Activated T-helper 2 cell treated with anti-CD3 and anti-CD28 coated beads, Interferon-gamma antibody, Interleukin-2, Interleukin-4, amounts not matched to agents 10 μg/mL and 5 μg/mL and 100 μg/mL, durations not matched to agents 14 hours and 24 hours and 36 hours (primary cell): Measurements from ENCODE around the gene IFRD1. TPM values are rescaled to one million over a fixed set of nuclear protein-coding genes. Genes with fewer than 3 reads are reported as not detected.

ENCODE experiments used
- DNase-seq: peaks from one replicate; pipeline ENCODE4 v3.0.0; 2021; ENCODE audit warnings: low spot score
- H3K27ac Mint-ChIP-seq: one replicate; pipeline ENCODE4 v1.8.0; 2021; ENCODE audit warnings: mixed read lengths
- H3K27me3 Mint-ChIP-seq: one replicate; pipeline ENCODE4 v1.8.0; 2021; ENCODE audit warnings: low read depth, mixed read lengths
- H3K36me3 Mint-ChIP-seq: one replicate; pipeline ENCODE4 v1.8.0; 2021; ENCODE audit warnings: low read depth, mixed read lengths
- H3K4me1 Mint-ChIP-seq: one replicate; pipeline ENCODE4 v1.8.0; 2021; ENCODE audit warnings: low read depth, mixed read lengths
- H3K4me3 Mint-ChIP-seq: one replicate; pipeline ENCODE4 v1.8.0; 2021; ENCODE audit warnings: low read depth, mild to moderate bottlenecking, moderate library complexity, mixed read lengths
- H3K9me3 Mint-ChIP-seq: one replicate; pipeline ENCODE4 v1.8.0; 2021; ENCODE audit warnings: mixed read lengths
- intact Hi-C: fragments of 100-400 bp; cut with micrococcal nuclease; formaldehyde crosslinking; loops from one replicate; pipeline ENCODE4 v1.15.1; 2023
- total RNA-seq: library from RNA; stranded (reverse); gene quantifications from 2 replicates; pipeline ENCODE4 v1.2.3, GENCODE V29; 2022

The IFRD1 gene
- total RNA-seq, 1 donor from 2014 or later: 49.5 TPM

DNA sequence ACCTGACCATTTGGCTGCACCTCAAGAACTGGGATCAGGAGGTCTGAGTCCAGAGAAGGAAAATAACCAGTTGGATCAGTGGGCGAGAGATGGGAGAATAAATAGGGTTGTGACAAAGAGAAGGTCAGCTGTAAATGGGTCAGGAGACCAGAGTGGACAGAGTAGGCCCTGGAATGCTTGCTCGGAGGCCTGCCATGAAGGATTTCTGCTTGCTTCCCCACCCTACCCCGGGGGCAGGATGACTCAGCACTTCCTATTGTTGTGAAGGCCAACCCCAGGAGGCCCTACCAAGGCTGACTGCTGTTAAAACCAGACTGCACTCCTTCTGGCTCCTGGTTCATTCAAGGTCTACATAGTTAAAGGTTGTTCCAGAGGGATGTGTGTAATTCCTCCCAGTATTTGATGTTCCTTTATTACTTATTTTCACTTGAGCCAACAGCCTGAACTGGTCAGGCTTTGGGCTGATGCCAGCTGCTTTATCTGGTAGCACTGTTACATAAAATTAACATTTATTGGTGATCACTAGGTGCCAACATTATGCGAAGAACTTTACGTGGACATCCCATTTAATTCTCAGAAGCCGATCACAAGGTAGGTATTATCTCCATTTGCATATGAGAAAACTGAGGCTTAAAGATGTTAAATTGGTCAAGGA lies 27.3 kb upstream of the IFRD1 start:
- H3K4me3 Mint-ChIP-seq: no peak overlapping the region
- DNase-seq: no peak
- H3K4me1 Mint-ChIP-seq: peaks cover 19% of the 10 kb centered on the region
- H3K9me3 Mint-ChIP-seq: no peaks in the 10 kb centered on the region
- intact Hi-C loops: no loop called here
- H3K27ac Mint-ChIP-seq: no peak overlapping the region
- no peaks in the 10 kb centered on the region for H3K36me3 Mint-ChIP-seq
- H3K27me3 Mint-ChIP-seq: no peaks in the 10 kb centered on the region

DNA sequence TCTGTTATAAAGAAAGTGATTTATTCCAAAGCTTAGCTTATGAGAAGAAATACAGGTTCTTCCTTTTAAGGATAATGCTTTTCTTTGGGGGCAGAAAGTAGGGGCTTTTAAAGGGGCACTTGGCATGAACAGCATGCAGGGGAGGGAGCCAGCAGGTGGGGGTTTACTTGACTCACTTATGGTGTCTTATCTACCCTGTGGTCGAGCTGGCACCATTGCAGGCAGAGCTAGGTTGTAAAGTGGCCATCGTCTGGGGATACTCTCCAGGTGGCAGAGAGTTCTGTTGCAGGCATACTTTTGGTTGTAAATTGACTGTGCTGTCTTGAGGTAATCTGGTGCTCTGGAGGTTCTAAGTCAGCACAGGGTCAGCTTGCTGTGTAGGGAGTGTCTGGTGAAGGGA lies 26.3 kb upstream of the IFRD1 start:
- Mint-ChIP-seq H3K27ac (no peak overlapping the region), H3K4me1 (peaks cover 19% of the 10 kb centered on the region), H3K9me3 (no peaks in the 10 kb centered on the region), H3K36me3 (no peaks in the 10 kb centered on the region), H3K27me3 (no peaks in the 10 kb centered on the region), H3K4me3 (no peak overlapping the region)
- no peak for DNase-seq
- intact Hi-C loops: no loop called here

DNA sequence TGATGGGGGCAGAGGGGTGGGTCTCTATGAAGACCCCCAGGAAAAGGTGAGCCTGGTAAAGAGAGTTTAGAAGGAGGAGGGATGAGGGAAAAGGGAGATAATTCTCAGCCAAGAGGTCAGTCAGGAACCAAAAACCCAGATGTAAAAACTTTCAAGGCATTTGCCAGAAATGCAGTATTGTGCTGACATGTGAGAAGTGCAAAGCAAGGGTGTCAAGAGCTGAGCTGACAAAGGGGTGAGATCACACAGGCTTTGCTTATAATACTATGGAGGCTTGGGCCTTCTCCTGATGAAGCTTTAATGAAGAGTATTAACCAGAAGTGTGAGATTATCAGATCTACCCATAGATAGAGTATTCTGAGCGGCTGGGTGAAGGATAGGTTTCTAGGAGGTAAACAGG lies 22.3 kb upstream of the IFRD1 start:
- no peaks in the 10 kb centered on the region for H3K27me3 Mint-ChIP-seq
- no peak overlapping the region for H3K27ac Mint-ChIP-seq
- no peaks in the 10 kb centered on the region for H3K9me3 Mint-ChIP-seq
- no peak overlapping the region for H3K4me3 Mint-ChIP-seq
- DNase-seq: no peak
- intact Hi-C loops: no loop called here
- H3K4me1 Mint-ChIP-seq: peaks cover 7% of the 10 kb centered on the region
- H3K36me3 Mint-ChIP-seq: no peaks in the 10 kb centered on the region

DNA sequence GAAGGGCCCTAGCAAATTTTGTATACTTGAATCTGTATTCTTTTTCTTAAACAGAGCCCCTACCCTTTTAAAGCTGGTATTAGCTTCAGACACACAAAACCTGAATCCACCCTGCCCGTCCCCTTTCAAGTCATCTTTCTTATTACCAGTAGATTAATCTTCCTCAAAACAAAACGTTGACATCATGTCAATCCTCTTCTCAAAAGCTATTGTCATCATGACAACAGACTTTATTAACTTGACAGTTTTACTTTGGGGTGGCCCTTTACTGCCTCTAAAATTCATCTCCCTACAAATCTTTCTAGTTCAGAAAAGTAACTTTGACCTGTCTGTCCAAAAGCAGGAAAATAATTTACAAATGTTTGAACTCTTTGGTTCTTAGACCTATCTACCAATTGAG lies 21.5 kb upstream of the IFRD1 start:
- no peaks in the 10 kb centered on the region for H3K4me1 Mint-ChIP-seq
- no peaks in the 10 kb centered on the region for H3K27me3 Mint-ChIP-seq
- DNase-seq: no peak
- intact Hi-C loops: no loop called here
- no peak overlapping the region for H3K27ac Mint-ChIP-seq
- H3K9me3 Mint-ChIP-seq: no peaks in the 10 kb centered on the region
- no peaks in the 10 kb centered on the region for H3K36me3 Mint-ChIP-seq
- H3K4me3 Mint-ChIP-seq: no peak overlapping the region

DNA sequence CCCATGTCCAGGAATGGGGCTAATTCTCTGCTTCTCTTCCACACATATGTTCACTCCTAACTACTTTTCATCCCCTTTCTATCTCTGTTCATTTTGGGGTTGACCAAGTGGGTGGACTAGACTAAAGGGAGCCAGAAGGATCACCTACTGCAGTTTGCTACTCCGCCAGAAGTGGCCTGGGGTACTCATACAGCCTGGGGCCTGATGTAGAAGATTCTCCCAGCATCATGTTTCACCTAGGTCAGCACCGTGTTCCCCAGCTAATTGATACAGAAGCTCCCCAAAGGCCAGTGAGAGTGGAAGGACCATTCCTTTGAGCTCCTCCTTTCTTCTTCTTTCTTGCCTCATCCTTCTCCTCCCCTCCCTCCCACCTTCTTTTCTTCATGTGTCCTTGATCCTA lies 19.6 kb upstream of the IFRD1 start:
- Mint-ChIP-seq H3K27me3 (no peaks in the 10 kb centered on the region), H3K9me3 (no peaks in the 10 kb centered on the region), H3K4me1 (no peaks in the 10 kb centered on the region), H3K4me3 (no peak overlapping the region), H3K27ac (no peak overlapping the region), H3K36me3 (no peaks in the 10 kb centered on the region)
- no peak for DNase-seq
- intact Hi-C loops: no loop called here

DNA sequence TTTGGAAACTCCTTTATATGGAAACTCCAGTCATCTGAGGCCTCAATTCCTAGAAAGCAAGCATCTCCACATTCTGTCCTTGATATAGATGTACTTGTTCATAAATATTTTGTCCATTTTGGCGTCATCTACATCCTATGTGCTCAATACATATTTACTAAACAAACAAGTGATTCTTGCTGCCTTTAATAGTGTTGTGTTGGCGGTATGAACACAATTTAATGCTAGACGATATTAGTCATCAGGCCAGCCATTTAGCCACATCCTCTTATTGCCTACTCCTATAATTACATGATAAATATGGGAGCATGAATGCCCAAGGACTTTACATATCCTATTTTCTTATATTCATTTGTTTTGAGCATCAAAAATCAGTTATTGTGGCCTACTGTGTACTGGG lies 18.5 kb upstream of the IFRD1 start:
- H3K27ac Mint-ChIP-seq: no peak overlapping the region
- DNase-seq: no peak
- no peaks in the 10 kb centered on the region for H3K9me3 Mint-ChIP-seq
- H3K4me3 Mint-ChIP-seq: no peak overlapping the region
- H3K4me1 Mint-ChIP-seq: no peaks in the 10 kb centered on the region
- H3K36me3 Mint-ChIP-seq: no peaks in the 10 kb centered on the region
- H3K27me3 Mint-ChIP-seq: no peaks in the 10 kb centered on the region
- intact Hi-C loops: no loop called here

DNA sequence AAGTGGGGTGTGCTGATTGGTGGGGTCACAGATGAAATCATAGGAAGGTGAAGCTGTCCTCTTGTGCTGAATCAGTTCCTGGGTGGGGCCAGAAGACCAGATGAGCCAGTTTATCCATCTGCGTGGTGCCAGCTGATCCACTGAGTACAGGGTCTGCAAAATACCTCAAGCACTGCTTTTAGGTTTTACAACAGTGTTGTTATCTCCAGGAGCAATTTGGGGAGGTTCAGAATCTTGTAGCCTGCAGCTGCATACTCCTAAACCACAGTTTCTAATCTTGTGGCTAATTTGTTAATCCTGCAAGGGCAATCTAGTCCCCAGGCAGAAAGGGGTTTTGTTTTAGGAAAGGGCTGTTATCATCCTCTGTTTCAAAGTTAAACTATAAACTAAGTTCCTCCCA lies 17.0 kb upstream of the IFRD1 start:
- no peak overlapping the region for H3K4me3 Mint-ChIP-seq
- intact Hi-C loops: no loop called here
- H3K9me3 Mint-ChIP-seq: no peaks in the 10 kb centered on the region
- H3K4me1 Mint-ChIP-seq: no peaks in the 10 kb centered on the region
- H3K36me3 Mint-ChIP-seq: no peaks in the 10 kb centered on the region
- no peak overlapping the region for H3K27ac Mint-ChIP-seq
- H3K27me3 Mint-ChIP-seq: peaks cover 8% of the 10 kb centered on the region
- no peak for DNase-seq

DNA sequence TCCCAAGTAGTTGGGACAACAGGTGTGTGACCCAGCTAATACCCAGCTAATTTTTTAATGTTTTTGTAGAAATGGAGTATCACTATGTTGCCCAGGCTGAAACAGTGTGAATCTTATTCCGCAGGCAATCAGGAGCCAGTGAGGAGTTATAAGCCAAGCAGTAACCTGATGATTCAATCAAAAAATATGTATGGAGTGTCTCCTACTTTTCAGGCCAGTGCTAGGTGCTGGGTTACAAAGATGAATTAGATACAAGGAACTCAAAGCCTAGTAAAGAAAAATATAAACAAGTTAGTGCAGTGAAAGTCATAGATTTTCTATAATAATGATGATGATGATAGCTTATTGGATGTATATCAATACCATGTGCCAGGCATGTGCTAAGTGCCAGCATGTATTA lies 13.2 kb upstream of the IFRD1 start:
- H3K27ac Mint-ChIP-seq: no peak overlapping the region
- no peak for DNase-seq
- H3K4me3 Mint-ChIP-seq: no peak overlapping the region
- no peaks in the 10 kb centered on the region for H3K9me3 Mint-ChIP-seq
- H3K36me3 Mint-ChIP-seq: no peaks in the 10 kb centered on the region
- no peaks in the 10 kb centered on the region for H3K4me1 Mint-ChIP-seq
- intact Hi-C loops: no loop called here
- peaks cover 12% of the 10 kb centered on the region for H3K27me3 Mint-ChIP-seq

DNA sequence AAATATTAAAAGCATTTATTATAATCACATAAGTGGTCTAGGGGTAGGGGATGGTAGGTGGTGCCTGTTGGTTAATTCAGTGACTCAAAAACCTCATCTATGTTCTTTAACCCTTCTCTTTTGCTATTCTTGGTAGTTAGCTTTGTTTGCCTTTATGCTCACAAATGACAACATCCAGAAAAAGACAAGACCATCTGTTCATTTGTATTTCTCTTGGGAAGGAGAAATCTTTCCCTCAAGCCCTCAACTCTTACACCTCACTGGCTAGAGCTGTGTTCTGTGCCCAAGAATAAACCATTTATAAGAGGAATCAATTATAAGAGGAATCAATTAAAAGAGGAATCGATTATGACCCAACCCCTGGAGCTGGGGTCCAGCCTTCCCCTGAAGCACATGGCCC lies 10.8 kb upstream of the IFRD1 start:
- Mint-ChIP-seq H3K4me3 (no peak overlapping the region), H3K27me3 (peaks cover 12% of the 10 kb centered on the region), H3K36me3 (no peaks in the 10 kb centered on the region), H3K9me3 (no peaks in the 10 kb centered on the region), H3K27ac (no peak overlapping the region), H3K4me1 (peaks cover 5% of the 10 kb centered on the region)
- intact Hi-C loops: no loop called here
- no peak for DNase-seq

DNA sequence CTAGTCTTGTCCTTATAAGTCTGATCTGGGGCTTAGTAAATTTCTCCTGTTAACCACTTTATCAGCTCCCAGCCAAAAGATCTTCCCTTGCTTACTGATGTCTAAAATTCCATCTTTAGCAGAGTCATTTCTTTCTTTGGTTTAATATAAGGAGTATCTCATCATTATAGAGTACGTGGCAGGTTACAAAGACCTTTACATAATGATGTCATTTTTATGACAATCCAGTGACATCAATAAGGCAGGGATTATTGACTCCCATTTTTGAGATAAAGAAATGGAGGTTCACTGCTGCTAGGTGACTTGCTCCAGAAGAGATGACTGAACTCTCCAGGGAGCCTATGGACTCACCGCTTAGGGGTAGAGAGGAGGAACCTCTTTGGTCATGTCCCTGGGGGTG lies 8.1 kb upstream of the IFRD1 start:
- no peak overlapping the region for H3K27ac Mint-ChIP-seq
- no peak overlapping the region for H3K4me3 Mint-ChIP-seq
- H3K27me3 Mint-ChIP-seq: peaks cover 12% of the 10 kb centered on the region
- no peaks in the 10 kb centered on the region for H3K9me3 Mint-ChIP-seq
- DNase-seq: no peak
- no peaks in the 10 kb centered on the region for H3K36me3 Mint-ChIP-seq
- intact Hi-C loops: no loop called here
- H3K4me1 Mint-ChIP-seq: peaks cover 19% of the 10 kb centered on the region

DNA sequence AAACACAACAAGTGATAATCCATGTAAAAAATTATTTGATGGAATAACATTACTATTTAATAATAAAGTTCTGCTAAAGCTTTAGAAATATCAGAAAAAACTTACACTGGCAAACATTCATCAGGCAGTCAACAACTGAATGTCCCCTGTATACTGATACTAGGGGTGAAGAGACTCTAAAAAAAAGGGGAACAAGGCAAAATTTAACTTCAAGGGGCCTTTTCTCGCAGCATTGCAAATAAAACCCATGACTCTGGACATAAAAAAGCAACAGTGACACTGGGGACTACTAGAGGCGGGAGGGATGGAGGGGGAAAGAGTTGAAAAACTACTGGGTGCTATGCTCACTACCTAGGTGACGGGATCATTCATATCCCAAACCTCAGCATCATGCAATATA lies 5.8 kb upstream of the IFRD1 start:
- H3K27me3 Mint-ChIP-seq: no peaks in the 10 kb centered on the region
- intact Hi-C loops: no loop called here
- no peaks in the 10 kb centered on the region for H3K36me3 Mint-ChIP-seq
- no peak for DNase-seq
- H3K27ac Mint-ChIP-seq: no peak overlapping the region
- H3K4me3 Mint-ChIP-seq: no peak overlapping the region
- H3K9me3 Mint-ChIP-seq: no peaks in the 10 kb centered on the region
- peaks cover 34% of the 10 kb centered on the region for H3K4me1 Mint-ChIP-seq

DNA sequence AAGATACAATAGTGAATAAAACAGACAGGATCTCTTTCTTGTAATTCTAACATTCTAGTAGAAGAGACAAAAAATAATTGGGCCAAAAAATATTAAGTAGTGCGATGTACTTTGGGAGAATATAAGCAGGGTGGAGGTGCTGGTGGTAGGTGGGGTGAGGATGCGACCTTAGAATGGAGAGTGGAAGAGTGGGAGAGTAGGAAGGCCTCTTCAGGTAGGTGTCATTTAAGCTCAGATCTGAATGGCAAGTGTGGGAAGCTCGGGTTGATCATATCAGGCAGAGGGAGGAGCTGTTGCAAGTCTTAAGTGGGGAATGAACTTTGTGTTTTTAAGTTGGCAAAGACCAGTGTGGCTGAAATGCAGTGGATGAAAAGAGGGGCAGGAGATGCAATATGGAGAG lies 3.8 kb upstream of the IFRD1 start:
- intact Hi-C loops: loop anchor here (2.0 kb wide), 1 partner anchor 48 kb away; no protein-coding TSS in a partner anchor
- no peak overlapping the region for H3K4me3 Mint-ChIP-seq

DNA sequence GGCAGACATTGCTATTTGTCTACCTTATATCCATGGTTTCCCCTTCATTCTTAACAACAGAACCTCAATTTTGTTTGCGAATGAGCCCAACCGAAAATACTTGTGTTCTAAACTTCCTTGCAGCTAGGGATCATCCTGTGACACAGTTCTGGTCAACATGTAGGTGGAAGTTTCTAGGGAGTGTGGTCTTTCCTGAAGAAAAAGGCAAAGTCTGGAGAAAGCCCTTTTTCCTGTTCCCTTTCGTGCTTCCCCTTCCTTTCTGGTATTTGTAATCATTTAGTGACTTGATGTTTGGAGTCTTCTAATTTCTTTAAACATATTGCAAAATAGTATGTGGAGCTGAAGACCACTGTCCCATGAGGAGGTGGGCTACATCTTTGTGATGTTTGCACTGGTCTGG lies 2.9 kb upstream of the IFRD1 start:
- H3K36me3 Mint-ChIP-seq: peaks cover 6% of the 10 kb centered on the region
- H3K9me3 Mint-ChIP-seq: no peaks in the 10 kb centered on the region
- DNase-seq: no peak
- no peak overlapping the region for H3K27ac Mint-ChIP-seq
- H3K4me1 Mint-ChIP-seq: peaks cover 45% of the 10 kb centered on the region
- intact Hi-C loops: loop anchor here (2.0 kb wide), 1 partner anchor 49 kb away; no protein-coding TSS in a partner anchor
- no peaks in the 10 kb centered on the region for H3K27me3 Mint-ChIP-seq
- H3K4me3 Mint-ChIP-seq: no peak overlapping the region

More for the DNA sequence above, 3.8 kb upstream of the IFRD1 start:
- peaks cover 37% of the 10 kb centered on the region for H3K4me1 Mint-ChIP-seq
- no peaks in the 10 kb centered on the region for H3K27me3 Mint-ChIP-seq
- H3K36me3 Mint-ChIP-seq: no peaks in the 10 kb centered on the region
- no peak for DNase-seq
- H3K9me3 Mint-ChIP-seq: no peaks in the 10 kb centered on the region
- no peak overlapping the region for H3K27ac Mint-ChIP-seq

DNA sequence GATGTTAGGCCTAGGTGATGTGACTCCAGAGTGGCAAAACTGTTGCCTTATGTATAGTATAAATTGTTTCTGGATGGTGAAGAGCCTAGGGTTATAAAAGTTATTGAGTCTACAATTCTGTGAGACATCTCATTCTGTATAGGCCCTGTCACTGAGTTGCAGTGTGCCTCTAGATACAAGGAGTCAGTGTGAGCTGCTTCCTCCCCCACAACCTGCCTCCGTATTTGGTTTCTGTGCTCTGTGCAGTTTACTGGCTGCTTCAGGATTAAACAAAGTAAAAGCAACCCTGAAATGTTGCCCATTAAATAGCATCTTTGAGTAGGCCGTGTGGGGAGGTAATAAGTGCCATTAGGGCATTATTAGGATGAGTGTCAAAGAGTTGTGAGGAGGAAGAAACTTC lies 1.9 kb upstream of the IFRD1 start:
- Mint-ChIP-seq H3K4me1 (peaks cover 52% of the 10 kb centered on the region), H3K4me3 (peak overlapping the region; percentile 34)

More for the DNA sequence above, 1.9 kb upstream of the IFRD1 start:
- DNase-seq: no peak
- H3K27ac Mint-ChIP-seq: peak overlapping the region; percentile 98
- no peaks in the 10 kb centered on the region for H3K27me3 Mint-ChIP-seq
- no peaks in the 10 kb centered on the region for H3K9me3 Mint-ChIP-seq
- peaks cover 11% of the 10 kb centered on the region for H3K36me3 Mint-ChIP-seq
- intact Hi-C loops: no loop called here
